SK-N-SH treated with all-trans-retinoic acid at 6 μM for 48 hours (cell line): ENCODE data around the gene CLEC4A.

ENCODE experiments used
- ARNTL ChIP-seq: fragments of 450-650 bp; formaldehyde crosslinking; IDR thresholded peaks from 2 replicates; pipeline ENCODE4 v1.5.0; 2020; ENCODE audit warnings: low read depth, mild to moderate bottlenecking, moderate library complexity, borderline replicate concordance
- CREB5 ChIP-seq: fragments of 250-450 bp; sonication (Bioruptor Pico); IDR thresholded peaks from 2 replicates; pipeline ENCODE4 v1.5.1; 2020; ENCODE audit warnings: low read depth, mild to moderate bottlenecking, moderate library complexity
- OSR1 ChIP-seq: fragments of 250-450 bp; sonication (Bioruptor Pico); IDR thresholded peaks from 2 replicates; pipeline ENCODE4 v1.8.0; 2022; ENCODE audit warnings: moderate library complexity, mild to moderate bottlenecking, inconsistent platforms
- PATZ1 ChIP-seq: fragments of 250-450 bp; sonication (Bioruptor Pico); IDR thresholded peaks from 2 replicates; pipeline ENCODE4 v1.8.0; 2020; ENCODE audit warnings: mild to moderate bottlenecking, moderate library complexity, borderline replicate concordance
- ZNF565 ChIP-seq: fragments of 450-650 bp; formaldehyde crosslinking; conservative IDR thresholded peaks from 2 replicates; pipeline ENCODE4 v1.5.0; 2020; ENCODE audit warnings: low read depth, mild to moderate bottlenecking, moderate library complexity

DNA sequence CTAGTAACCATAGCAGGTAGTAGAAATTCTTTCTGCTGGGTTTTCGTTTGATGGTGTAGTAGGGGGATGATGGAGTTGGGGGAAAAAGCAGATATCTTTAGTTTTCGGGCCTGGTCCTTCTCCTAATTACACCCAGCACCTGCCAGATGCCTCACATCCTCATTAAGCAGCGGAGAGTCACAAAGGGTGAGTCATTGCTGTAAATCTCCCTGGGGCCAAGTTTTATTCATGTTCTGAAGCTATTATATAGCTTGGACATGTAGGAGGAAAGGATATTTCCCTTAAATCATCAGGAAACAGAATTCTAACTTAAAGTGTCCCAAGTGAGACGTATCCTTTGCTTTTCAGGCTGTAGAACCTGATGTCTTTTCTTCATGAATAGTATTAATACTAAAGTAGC lies 46.2 kb upstream of the CLEC4A start:
- no peak for TF ChIP-seq PATZ1 (CRISPR knock-in tag)
- TF ChIP-seq OSR1 (CRISPR knock-in tag) = no peak
- TF ChIP-seq CREB5 (CRISPR knock-in tag) = no peak
- TF ChIP-seq ARNTL (CRISPR knock-in tag) = no peak
- TF ChIP-seq ZNF565 = no peak
